ENCODE results near the gene GTF3C6. TPM values are rescaled to one million over a fixed set of nuclear protein-coding genes. Genes with fewer than 3 reads are reported as not detected.
A peak's percentile ranks its signal among the peaks of the same experiment; 100 is the strongest.
"Not testable (repeated sequence)": the region's sequence is repeated elsewhere in the genome, so short reads cannot be mapped to it uniquely, and the experiment has no call there.

The GTF3C6 gene
- total RNA-seq, 1 donor from 2014 or later = 46.1 TPM

- Histone ChIP-seq H3K4me1 (no peaks in the 10 kb centered on the region), H3K27ac (no peak overlapping the region), H3K4me3 (no peak overlapping the region), H3K36me3 (peaks cover 97% of the 10 kb centered on the region), H3K27me3 (ENCODE audit: low read depth) (no peaks in the 10 kb centered on the region), H3K9me3 (no peaks in the 10 kb centered on the region)
- ATAC-seq (no peak), DNase-seq (no peak)
- intact Hi-C loops (cut with DNase I) = no loop called here
- no peak for TF ChIP-seq CTCF (IDR thresholded peaks at IDR 0.05)
These were observed 43.8 kb downstream of the GTF3C6 start for GRCh38 chr6:111002350-111002749.

- intact Hi-C loops (cut with DNase I) = no loop called here
- DNase-seq (no peak), ATAC-seq (peak; percentile 62 to 82)
These were observed 53.0 kb downstream of the GTF3C6 start for GRCh38 chr6:111011360-111012142.

GRCh38 chr6:111012143-111012452, 53.6 kb downstream of the GTF3C6 start:
- H3K27ac ChIP-seq = no peak overlapping the region
- H3K27me3 ChIP-seq (ENCODE audit: low read depth) = no peaks in the 10 kb centered on the region
- DNase-seq (no peak), ATAC-seq (no peak)
- no peak overlapping the region for H3K4me3 ChIP-seq
- no peaks in the 10 kb centered on the region for H3K9me3 ChIP-seq
- intact Hi-C loops (cut with DNase I) = no loop called here
- peaks cover 71% of the 10 kb centered on the region for H3K36me3 ChIP-seq
- H3K4me1 ChIP-seq = peaks cover 5% of the 10 kb centered on the region
- TF ChIP-seq CTCF (IDR thresholded peaks at IDR 0.05) = no peak

More at GRCh38 chr6:111011360-111012142, 53.0 kb downstream of the GTF3C6 start:
- H3K9me3 ChIP-seq = no peaks in the 10 kb centered on the region
- H3K4me3 ChIP-seq = no peak overlapping the region
- peaks cover 75% of the 10 kb centered on the region for H3K36me3 ChIP-seq
- peaks cover 5% of the 10 kb centered on the region for H3K4me1 ChIP-seq
- H3K27me3 ChIP-seq (ENCODE audit: low read depth) = no peaks in the 10 kb centered on the region
- TF ChIP-seq CTCF (IDR thresholded peaks at IDR 0.05) = peak; percentile 49
- no peak overlapping the region for H3K27ac ChIP-seq

GRCh38 chr6:111012520-111012919, 54.0 kb downstream of the GTF3C6 start:
- peaks cover 67% of the 10 kb centered on the region for H3K36me3 ChIP-seq
- H3K4me3 ChIP-seq; ATAC-seq; intact Hi-C loops (cut with DNase I); H3K9me3 ChIP-seq; DNase-seq; H3K4me1 ChIP-seq; H3K27me3 ChIP-seq (ENCODE audit: low read depth); H3K27ac ChIP-seq: not testable (repeated sequence)

- Histone ChIP-seq H3K36me3 (peaks cover 61% of the 10 kb centered on the region), H3K4me3 (no peak overlapping the region), H3K27ac (no peak overlapping the region), H3K9me3 (no peaks in the 10 kb centered on the region), H3K27me3 (ENCODE audit: low read depth) (no peaks in the 10 kb centered on the region), H3K4me1 (peaks cover 5% of the 10 kb centered on the region)
- TF ChIP-seq CTCF (IDR thresholded peaks at IDR 0.05) = no peak
- intact Hi-C loops (cut with DNase I) = no loop called here
- no peak for ATAC-seq
- DNase-seq = no peak
These were observed 54.8 kb downstream of the GTF3C6 start for GRCh38 chr6:111013144-111013915.
